Activated CD8-positive, alpha-beta memory T cell treated with anti-CD3 and anti-CD28 coated beads for 1 hour (primary cell): Measurements from ENCODE around the gene WBP1L.
"Not testable (repeated sequence)": the region's sequence is repeated elsewhere in the genome, so short reads cannot be mapped to it uniquely, and the experiment has no call there.

Experiments used
- DNase-seq, 2 donors: peaks; one replicate each; pipeline ENCODE4 v3.0.0-alpha.2; 2020; ENCODE audit warnings: low read depth in 1 of 2; ENCODE audit errors: extremely low read depth in 1 of 2

WBP1L gene

DNA sequence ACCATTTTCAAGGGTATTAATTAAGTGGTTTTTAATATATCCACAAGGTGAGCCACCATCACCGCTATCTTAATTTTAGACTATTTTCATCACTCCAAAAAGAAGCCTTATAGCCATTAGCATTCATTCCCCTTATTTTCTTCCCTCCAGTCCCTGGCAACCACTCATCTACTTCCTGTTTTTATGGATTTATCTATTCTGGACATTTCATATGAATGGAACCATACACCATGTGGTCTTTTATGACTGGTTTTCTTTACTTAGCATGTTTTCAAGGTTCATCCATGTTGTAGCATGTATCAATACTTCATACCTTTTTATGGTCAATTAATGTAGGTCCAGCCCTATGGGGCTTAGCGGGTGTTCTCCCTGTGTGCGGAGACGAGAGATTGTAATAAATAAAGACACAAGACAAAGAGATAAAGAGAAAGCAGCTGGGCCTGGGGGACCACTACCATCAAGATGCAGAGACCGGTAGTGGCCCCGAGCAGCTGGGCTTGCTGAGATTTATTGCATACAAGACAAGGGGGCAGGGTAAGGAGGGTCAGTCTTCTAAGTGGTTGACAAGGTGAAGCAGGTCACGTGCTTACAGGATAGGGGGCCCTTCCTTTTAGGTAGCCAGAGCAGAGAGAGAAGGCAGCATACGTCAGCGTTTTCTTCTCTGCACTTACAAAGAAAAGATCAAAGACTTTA lies 14.6 kb downstream of the WBP1L start:
- DNase-seq: no peak

DNA sequence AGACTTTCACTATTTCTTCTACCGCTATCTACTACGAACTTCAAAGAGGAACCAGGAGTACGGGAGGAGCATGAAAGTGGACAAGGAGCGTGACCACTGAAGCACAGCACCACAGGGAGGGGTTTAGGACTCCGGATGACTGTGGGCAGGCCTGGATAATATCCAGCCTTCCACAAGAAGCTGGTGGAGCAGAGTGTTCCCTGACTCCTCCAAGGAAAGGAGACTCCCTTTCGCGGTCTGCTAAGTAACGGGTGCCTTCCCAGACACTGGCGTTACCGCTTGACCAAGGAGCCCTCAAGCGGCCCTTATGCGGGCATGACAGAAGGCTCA lies 15.2 kb downstream of the WBP1L start:
- not testable (repeated sequence) for DNase-seq

GRCh38 chr10:102759497-102760210 lies 15.9 kb downstream of the WBP1L start:
- DNase-seq: no peak

DNA sequence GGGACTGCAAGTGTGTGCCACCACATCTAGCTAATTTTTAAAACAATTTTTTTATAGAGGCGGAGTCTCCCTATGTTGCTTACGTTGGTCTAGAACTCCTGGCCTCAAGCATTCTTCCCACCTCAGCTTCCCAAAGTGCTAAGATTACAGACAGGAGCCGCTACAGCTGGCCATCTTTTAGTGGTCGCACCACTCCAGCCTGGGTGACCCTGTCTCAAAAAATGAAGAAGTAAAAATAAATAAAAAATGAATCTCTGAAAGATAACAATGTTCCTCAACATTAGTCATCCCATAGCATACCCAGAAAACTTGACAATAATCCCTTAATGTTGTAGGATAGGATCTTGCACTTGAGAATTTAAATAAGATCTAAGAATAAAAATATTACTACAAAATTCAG lies 18.2 kb downstream of the WBP1L start:
- no peak for DNase-seq

- DNase-seq: no peak
These were observed 18.8 kb downstream of the WBP1L start for GRCh38 chr10:102762401-102763015.

GRCh38 chr10:102763037-102763607 lies 19.4 kb downstream of the WBP1L start:
- DNase-seq: no peak

DNA sequence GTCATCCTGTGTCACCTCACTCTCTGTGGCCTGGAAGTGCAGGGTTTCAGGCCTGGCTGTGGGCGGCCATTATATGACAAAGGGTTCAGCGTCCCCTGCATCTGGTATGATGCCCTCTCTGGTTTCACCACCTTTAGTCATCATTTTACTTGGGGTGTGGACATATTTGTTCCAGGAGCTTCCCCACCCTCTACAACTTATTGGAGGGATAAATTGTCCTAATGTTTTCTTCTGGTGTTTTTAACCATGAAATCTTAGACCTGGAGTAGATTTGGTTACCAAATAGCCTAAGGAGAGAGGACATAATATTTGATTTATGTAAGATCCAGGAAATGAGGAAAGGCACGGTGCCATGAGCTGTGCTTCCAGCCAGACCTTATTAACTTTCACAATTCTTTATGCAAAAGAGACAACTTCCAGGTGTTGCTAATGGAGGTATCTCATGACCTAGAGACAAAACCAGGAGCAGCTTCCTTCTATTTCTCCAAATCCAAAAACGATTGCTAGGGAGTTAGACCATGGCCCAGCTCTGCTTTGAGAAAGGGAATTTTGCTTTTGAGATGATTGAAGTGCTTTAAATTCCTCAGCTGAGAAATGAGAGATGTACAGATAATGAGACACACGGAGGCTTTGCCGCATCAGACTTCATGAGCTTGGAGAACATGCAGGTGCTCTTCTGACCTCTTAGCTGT lies 20.9 kb downstream of the WBP1L start:
- DNase-seq: no peak

GRCh38 chr10:102765336-102765735 lies 21.6 kb downstream of the WBP1L start:
- no peak for DNase-seq

GRCh38 chr10:102767428-102768160 lies 23.8 kb downstream of the WBP1L start:
- no peak for DNase-seq

DNA sequence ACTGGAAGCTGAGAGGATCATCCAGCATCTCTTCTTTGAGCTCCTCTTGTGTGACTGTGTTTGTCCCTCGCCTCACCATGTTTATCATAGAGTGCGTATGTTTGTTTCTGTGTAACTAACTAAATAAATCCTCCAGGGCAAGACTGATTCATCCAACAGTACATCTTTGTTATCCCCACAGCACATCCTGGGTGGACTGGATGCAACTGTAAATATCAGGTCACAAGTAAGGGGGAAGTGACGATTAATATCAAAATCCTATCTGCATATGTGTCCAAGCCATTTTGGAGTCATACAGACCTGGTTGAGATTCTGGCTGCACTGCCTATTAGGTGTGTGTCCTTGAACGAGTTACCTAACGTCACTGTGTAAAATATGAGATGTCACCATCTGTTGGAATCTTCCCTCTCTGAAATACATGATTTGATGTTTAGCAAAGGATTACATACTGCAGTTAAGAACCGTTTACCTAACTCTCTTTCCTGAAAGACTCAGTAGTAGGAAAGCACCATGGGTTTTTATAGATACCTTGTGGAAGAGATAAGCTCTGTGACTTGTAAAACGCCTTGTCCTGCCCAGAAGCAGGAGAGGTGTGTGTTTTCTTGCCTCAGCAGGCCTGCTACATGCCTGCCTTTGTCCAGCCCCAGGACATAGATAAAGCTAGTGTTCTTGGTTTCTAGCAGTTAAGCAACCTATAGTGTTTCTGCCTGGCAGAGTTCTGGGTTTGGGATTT lies 25.8 kb downstream of the WBP1L start:
- DNase-seq: no peak

GRCh38 chr10:102770108-102770482 lies 26.3 kb downstream of the WBP1L start:
- no peak for DNase-seq

GRCh38 chr10:102770792-102771191 lies 27.0 kb downstream of the WBP1L start:
- no peak for DNase-seq

DNA sequence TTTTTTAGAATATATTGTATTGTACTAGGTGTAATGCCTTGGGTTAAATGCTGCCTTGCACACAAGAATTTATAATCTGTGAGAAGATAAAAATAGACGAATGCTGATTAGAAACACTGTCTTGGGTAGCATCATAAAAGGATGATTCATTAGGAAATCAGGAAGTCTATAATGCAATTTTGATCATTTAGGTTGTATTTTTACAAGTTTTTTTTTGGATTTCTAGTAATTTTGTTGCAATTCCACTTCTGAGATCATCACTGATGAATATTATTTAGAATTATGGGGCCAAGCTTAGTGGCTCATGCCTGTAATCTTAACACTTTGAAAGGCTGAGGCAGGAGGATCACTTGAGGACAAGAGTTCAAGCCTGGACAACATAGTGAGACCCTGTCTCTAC lies 29.6 kb downstream of the WBP1L start:
- no peak for DNase-seq

DNA sequence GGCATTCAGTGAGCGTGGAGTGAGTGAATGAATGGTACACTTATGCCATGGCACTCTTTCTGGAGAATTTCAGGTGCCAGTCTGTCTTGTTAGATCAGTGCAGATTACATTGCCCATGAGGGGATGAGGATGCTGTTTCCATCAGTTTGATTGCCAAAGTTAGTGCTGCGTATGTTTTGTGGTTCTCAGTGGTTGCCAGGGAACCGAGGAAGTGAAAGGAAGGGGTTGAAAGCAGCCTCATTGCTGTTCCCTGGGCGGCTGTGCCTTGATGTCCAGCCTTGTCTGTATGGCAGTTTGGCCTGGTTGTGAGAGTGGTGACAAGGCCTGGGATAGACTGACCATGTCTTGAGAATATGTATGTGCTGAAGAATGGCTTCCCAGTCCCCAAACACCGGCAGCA lies 30.2 kb downstream of the WBP1L start:
- DNase-seq: no peak

DNA sequence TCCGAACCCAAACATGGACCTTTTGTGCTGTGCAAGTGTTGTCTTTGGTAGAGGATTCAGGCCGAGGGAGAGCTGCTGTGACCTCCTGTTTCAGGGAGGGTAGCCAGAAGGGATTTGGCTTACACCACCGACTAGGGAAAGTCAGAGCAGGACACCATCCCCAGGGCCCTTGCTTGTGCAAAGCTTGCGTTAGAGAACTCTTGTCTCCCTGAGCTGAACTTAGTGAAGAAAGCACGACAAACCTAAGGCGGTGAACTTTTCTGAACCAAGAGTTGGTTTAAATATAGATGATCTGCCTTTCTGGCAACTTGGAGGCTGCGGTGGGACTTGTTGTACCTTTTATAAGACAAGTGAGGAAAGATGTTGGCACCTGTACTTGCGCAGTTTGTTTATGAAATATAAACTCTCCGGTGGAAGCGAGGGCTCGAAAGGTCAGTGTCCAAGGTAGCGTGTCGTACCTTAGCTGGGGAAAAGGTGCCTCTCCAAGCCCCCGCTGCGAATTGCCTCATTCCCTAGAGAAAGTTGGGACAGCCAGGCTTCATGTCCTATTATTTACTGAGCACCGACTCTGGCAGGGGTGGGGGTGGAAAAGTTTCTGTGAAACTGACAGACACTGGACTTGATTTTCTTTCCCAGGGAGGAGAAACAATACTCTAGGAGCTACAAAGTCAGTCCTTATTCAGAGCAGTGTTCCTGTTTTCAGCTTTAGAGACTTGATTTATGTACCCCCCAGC lies 31.6 kb downstream of the WBP1L start:
- no peak for DNase-seq

- no peak for DNase-seq
These were observed 32.4 kb downstream of the WBP1L start for GRCh38 chr10:102775935-102776669.

DNA sequence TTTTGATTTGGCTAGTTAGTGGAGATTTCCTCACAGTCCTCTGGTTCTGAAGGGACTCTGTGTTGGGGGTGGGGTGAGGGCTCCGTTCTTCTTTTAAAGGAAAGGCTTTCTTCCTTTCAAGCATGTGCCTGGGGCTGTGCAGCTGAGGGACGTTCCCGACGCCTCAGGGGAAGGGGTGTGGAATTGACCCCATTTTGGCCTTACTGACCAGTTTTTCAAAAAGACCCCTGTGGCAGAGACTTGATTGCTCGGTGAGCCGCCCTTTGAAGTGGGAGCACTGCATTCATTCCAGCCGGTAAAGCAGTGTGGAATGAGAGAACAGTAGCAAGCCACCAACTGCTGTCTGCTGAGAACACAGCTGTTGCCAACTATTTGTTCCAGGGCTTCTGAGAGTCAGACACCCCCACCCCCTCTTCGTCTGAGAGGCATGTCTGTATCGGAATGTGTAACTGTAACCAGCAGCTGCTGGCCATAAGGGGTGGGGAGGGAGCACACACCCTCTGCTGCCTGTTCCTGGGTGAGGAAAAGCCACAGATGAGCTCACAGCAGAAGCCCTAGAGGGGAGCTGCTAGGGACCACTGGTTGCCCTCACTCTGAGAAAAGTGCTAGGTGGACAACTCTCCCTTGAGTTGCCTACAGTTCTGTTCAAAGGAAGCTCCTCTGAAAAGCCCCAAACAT lies 33.2 kb downstream of the WBP1L start:
- no peak for DNase-seq
